A549 (cell line): ENCODE data around the gene C6.

Source experiments
- BHLHE40 ChIP-seq: IDR thresholded peaks from 2 replicates; pipeline ENCODE4 v1.6.1; 2012; ENCODE audit warnings: low read depth, low read length, inconsistent platforms
- EP300 ChIP-seq, 2 experiments: fragments of >200 bp; sonication (Bioruptor Twin); formaldehyde crosslinking; IDR thresholded peaks; 2 replicates in 1 of 2; 3 replicates in 1 of 2; pipeline ENCODE4 v1.6.1; 2016 to 2017
- ESRRA ChIP-seq: fragments of 150-350 bp; IDR thresholded peaks from 2 replicates; pipeline ENCODE4 v1.6.1; 2014; ENCODE audit warnings: mild to moderate bottlenecking, low read length, borderline replicate concordance
- HDAC2 ChIP-seq: fragments of 200-600 bp; sonication (generic); IDR thresholded peaks from 2 replicates; pipeline ENCODE4 v1.6.1; 2016
- JUN ChIP-seq, 2 experiments: fragments of >200 bp; sonication (Bioruptor Twin); formaldehyde crosslinking; IDR thresholded peaks; 2 replicates in 1 of 2; 3 replicates in 1 of 2; pipeline ENCODE4 v1.6.1; 2016 to 2017
- POLR2A ChIP-seq: IDR thresholded peaks from 2 replicates; pipeline ENCODE4 v1.6.1; 2012; ENCODE audit warnings: mild to moderate bottlenecking, low read length
- RAD21 ChIP-seq, 2 experiments: fragments of >200 bp in 1 of 2; sonication (Bioruptor Twin) in 1 of 2; formaldehyde crosslinking in 1 of 2; IDR thresholded peaks in 1 of 2; conservative IDR thresholded peaks in 1 of 2; 2 replicates in 1 of 2; 3 replicates in 1 of 2; pipeline ENCODE4 v1.6.1; 2012 to 2018; ENCODE audit warnings: inconsistent platforms in 1 of 2
- ZFP36 ChIP-seq: fragments of 450-650 bp; IDR thresholded peaks from 2 replicates; pipeline ENCODE4 v1.6.1; 2014; ENCODE audit warnings: borderline replicate concordance; ENCODE audit not compliant: partially characterized antibody
- TF ChIP-seq, protein P1 (sequence below): fragments of >200 bp; sonication (Bioruptor Twin); formaldehyde crosslinking; IDR thresholded peaks from 3 replicates; pipeline ENCODE4 v1.5.1; 2016
- TF ChIP-seq, protein P2 (sequence below): IDR thresholded peaks from 2 replicates; pipeline ENCODE4 v1.6.1; 2012; ENCODE audit warnings: low read depth, borderline replicate concordance
- TF ChIP-seq, protein P3 (sequence below): IDR thresholded peaks from 2 replicates; pipeline ENCODE4 v1.6.1; 2012

DNA sequence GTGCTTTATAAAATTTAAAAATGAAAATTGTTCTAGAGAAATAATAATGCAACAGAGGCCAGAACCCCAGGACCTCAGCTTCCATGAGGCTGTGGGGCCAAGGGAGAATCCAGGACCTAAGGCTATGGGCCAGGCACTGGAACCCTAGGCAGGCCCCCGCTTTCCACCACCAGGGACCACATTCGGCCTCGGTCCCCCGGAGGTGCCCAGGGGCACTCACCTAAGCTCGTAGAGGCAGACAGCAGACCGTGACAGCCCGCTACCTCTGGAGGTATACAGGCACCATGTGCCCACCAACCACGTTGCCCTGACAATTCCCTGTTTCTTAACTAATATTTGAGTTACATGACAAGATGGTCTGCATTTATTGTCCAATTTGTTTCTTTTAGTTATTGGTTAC lies 92.7 kb downstream of the C6 start:
- TF ChIP-seq ESRRA (no peak), HDAC2 (no peak), POLR2A (no peak), RAD21 (conservative IDR thresholded peaks at IDR 0.05 in 1 of 2, IDR thresholded peaks at IDR 0.05 in 1 of 2) (no peak), JUN (IDR thresholded peaks at IDR 0.05) (no peak), ZFP36 (no peak), EP300 (IDR thresholded peaks at IDR 0.05) (no peak), BHLHE40 (no peak)
- TF ChIP-seq, protein P1, sequence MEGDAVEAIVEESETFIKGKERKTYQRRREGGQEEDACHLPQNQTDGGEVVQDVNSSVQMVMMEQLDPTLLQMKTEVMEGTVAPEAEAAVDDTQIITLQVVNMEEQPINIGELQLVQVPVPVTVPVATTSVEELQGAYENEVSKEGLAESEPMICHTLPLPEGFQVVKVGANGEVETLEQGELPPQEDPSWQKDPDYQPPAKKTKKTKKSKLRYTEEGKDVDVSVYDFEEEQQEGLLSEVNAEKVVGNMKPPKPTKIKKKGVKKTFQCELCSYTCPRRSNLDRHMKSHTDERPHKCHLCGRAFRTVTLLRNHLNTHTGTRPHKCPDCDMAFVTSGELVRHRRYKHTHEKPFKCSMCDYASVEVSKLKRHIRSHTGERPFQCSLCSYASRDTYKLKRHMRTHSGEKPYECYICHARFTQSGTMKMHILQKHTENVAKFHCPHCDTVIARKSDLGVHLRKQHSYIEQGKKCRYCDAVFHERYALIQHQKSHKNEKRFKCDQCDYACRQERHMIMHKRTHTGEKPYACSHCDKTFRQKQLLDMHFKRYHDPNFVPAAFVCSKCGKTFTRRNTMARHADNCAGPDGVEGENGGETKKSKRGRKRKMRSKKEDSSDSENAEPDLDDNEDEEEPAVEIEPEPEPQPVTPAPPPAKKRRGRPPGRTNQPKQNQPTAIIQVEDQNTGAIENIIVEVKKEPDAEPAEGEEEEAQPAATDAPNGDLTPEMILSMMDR = no peak
- TF ChIP-seq, protein P2, sequence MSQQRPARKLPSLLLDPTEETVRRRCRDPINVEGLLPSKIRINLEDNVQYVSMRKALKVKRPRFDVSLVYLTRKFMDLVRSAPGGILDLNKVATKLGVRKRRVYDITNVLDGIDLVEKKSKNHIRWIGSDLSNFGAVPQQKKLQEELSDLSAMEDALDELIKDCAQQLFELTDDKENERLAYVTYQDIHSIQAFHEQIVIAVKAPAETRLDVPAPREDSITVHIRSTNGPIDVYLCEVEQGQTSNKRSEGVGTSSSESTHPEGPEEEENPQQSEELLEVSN = no peak
- TF ChIP-seq, protein P3, sequence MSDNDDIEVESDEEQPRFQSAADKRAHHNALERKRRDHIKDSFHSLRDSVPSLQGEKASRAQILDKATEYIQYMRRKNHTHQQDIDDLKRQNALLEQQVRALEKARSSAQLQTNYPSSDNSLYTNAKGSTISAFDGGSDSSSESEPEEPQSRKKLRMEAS = no peak
